ENCODE data around the gene SLC16A6. TPM values are rescaled to one million over a fixed set of nuclear protein-coding genes. Genes with fewer than 3 reads are reported as not detected.

The SLC16A6 gene
- total RNA-seq, 1 experiment from 2014 or later: 0.22 TPM

DNA sequence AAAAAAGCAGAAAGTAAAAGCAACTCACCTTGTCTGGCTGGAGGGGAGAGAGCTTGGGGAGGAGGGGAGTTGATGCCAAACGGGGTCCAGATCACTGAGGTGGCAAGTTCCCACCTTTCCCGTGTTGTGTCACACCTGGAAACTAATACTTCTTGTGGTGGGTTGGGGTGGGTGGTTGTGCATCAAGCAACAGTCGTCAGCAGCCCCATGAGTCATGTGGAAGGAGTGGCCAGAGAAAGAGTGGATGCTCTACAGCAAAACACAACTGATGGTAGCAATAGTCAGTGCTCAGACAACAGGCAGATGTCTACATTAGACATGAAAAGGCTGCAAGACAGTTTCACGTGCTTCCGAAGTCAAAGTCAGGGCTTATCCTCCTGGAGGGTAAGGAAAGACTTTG lies 35.8 kb upstream of the SLC16A6 start (continued):
- TF ChIP-seq GABPB1 (CRISPR knock-in tag; IDR thresholded peaks at IDR 0.05): no peak
- TF ChIP-seq SMAD3 (CRISPR knock-in tag; IDR thresholded peaks at IDR 0.05; ENCODE audit: borderline replicate concordance): no peak

DNA sequence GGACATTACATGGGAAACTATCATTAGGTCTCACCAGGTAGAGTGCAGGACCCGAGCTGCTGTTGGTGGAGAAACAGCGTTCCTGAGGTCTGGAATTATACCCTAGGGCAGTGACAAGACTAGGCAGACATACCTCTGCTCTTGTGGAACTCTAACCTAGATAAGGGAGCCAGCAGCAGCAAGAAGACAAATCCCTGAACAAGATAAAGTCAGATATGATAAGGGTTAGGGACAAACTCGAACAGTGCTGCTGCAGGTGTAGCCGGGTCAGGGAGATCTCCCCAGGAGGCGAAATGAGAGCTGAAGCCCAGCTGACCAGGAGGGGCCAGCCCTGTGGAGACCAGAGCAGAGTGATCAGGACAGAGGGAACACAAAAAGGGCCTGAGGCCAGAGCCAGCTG lies 35.0 kb upstream of the SLC16A6 start:
- DNase-seq (ENCODE audit: low spot score): no peak

More for the DNA sequence above, 35.0 kb upstream of the SLC16A6 start:
- Mint-ChIP-seq H3K27me3 (ENCODE audit: low read depth) (no peaks in the 10 kb centered on the region; the same call in none of the 2 replicates), H3K27ac (no peak overlapping the region), H3K4me3 (no peak overlapping the region), H3K9me3 (peaks cover 21% of the 10 kb centered on the region), H3K36me3 (peaks cover 14% of the 10 kb centered on the region), H3K4me1 (peaks cover 7% of the 10 kb centered on the region)
- ATAC-seq: no peak
- TF ChIP-seq TEAD4 (CRISPR knock-in tag; IDR thresholded peaks at IDR 0.05): no peak
- TF ChIP-seq, protein P1, sequence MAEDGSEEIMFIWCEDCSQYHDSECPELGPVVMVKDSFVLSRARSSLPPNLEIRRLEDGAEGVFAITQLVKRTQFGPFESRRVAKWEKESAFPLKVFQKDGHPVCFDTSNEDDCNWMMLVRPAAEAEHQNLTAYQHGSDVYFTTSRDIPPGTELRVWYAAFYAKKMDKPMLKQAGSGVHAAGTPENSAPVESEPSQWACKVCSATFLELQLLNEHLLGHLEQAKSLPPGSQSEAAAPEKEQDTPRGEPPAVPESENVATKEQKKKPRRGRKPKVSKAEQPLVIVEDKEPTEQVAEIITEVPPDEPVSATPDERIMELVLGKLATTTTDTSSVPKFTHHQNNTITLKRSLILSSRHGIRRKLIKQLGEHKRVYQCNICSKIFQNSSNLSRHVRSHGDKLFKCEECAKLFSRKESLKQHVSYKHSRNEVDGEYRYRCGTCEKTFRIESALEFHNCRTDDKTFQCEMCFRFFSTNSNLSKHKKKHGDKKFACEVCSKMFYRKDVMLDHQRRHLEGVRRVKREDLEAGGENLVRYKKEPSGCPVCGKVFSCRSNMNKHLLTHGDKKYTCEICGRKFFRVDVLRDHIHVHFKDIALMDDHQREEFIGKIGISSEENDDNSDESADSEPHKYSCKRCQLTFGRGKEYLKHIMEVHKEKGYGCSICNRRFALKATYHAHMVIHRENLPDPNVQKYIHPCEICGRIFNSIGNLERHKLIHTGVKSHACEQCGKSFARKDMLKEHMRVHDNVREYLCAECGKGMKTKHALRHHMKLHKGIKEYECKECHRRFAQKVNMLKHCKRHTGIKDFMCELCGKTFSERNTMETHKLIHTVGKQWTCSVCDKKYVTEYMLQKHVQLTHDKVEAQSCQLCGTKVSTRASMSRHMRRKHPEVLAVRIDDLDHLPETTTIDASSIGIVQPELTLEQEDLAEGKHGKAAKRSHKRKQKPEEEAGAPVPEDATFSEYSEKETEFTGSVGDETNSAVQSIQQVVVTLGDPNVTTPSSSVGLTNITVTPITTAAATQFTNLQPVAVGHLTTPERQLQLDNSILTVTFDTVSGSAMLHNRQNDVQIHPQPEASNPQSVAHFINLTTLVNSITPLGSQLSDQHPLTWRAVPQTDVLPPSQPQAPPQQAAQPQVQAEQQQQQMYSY (CRISPR knock-in tag; IDR thresholded peaks at IDR 0.05): no peak
- TF ChIP-seq, protein P2, sequence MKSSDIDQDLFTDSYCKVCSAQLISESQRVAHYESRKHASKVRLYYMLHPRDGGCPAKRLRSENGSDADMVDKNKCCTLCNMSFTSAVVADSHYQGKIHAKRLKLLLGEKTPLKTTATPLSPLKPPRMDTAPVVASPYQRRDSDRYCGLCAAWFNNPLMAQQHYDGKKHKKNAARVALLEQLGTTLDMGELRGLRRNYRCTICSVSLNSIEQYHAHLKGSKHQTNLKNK (CRISPR knock-in tag; IDR thresholded peaks at IDR 0.05): no peak
- no peak for TF ChIP-seq HMGA2 (CRISPR knock-in tag; IDR thresholded peaks at IDR 0.05)
- TF ChIP-seq, protein P3, sequence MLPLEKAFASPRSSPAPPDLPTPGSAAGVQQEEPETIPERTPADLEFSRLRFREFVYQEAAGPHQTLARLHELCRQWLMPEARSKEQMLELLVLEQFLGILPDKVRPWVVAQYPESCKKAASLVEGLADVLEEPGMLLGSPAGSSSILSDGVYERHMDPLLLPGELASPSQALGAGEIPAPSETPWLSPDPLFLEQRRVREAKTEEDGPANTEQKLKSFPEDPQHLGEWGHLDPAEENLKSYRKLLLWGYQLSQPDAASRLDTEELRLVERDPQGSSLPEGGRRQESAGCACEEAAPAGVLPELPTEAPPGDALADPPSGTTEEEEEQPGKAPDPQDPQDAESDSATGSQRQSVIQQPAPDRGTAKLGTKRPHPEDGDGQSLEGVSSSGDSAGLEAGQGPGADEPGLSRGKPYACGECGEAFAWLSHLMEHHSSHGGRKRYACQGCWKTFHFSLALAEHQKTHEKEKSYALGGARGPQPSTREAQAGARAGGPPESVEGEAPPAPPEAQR (CRISPR knock-in tag; IDR thresholded peaks at IDR 0.05): no peak
- TF ChIP-seq, protein P4, sequence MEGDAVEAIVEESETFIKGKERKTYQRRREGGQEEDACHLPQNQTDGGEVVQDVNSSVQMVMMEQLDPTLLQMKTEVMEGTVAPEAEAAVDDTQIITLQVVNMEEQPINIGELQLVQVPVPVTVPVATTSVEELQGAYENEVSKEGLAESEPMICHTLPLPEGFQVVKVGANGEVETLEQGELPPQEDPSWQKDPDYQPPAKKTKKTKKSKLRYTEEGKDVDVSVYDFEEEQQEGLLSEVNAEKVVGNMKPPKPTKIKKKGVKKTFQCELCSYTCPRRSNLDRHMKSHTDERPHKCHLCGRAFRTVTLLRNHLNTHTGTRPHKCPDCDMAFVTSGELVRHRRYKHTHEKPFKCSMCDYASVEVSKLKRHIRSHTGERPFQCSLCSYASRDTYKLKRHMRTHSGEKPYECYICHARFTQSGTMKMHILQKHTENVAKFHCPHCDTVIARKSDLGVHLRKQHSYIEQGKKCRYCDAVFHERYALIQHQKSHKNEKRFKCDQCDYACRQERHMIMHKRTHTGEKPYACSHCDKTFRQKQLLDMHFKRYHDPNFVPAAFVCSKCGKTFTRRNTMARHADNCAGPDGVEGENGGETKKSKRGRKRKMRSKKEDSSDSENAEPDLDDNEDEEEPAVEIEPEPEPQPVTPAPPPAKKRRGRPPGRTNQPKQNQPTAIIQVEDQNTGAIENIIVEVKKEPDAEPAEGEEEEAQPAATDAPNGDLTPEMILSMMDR (IDR thresholded peaks at IDR 0.05): no peak
- TF ChIP-seq, protein P5, sequence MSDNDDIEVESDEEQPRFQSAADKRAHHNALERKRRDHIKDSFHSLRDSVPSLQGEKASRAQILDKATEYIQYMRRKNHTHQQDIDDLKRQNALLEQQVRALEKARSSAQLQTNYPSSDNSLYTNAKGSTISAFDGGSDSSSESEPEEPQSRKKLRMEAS (CRISPR knock-in tag; IDR thresholded peaks at IDR 0.05): no peak
- TF ChIP-seq, protein P6, sequence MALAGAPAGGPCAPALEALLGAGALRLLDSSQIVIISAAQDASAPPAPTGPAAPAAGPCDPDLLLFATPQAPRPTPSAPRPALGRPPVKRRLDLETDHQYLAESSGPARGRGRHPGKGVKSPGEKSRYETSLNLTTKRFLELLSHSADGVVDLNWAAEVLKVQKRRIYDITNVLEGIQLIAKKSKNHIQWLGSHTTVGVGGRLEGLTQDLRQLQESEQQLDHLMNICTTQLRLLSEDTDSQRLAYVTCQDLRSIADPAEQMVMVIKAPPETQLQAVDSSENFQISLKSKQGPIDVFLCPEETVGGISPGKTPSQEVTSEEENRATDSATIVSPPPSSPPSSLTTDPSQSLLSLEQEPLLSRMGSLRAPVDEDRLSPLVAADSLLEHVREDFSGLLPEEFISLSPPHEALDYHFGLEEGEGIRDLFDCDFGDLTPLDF (CRISPR knock-in tag; IDR thresholded peaks at IDR 0.05): no peak
- no peak for TF ChIP-seq CREB1 (CRISPR knock-in tag; IDR thresholded peaks at IDR 0.05)
- no peak for TF ChIP-seq TCF7 (CRISPR knock-in tag; IDR thresholded peaks at IDR 0.05; ENCODE audit: low read depth)
- TF ChIP-seq, protein P7, sequence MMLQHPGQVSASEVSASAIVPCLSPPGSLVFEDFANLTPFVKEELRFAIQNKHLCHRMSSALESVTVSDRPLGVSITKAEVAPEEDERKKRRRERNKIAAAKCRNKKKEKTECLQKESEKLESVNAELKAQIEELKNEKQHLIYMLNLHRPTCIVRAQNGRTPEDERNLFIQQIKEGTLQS (CRISPR knock-in tag; conservative IDR thresholded peaks at IDR 0.05): no peak
- TF ChIP-seq, protein P8, sequence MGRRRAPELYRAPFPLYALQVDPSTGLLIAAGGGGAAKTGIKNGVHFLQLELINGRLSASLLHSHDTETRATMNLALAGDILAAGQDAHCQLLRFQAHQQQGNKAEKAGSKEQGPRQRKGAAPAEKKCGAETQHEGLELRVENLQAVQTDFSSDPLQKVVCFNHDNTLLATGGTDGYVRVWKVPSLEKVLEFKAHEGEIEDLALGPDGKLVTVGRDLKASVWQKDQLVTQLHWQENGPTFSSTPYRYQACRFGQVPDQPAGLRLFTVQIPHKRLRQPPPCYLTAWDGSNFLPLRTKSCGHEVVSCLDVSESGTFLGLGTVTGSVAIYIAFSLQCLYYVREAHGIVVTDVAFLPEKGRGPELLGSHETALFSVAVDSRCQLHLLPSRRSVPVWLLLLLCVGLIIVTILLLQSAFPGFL (CRISPR knock-in tag; IDR thresholded peaks at IDR 0.05; ENCODE audit: borderline replicate concordance): no peak
- TF ChIP-seq ZNF423 (CRISPR knock-in tag; IDR thresholded peaks at IDR 0.05): no peak
- ChIA-PET CTCF (no interaction called here), POLR2A (no interaction called here)
